ENCODE data around the gene ECI1. TPM values are rescaled to one million over a fixed set of nuclear protein-coding genes. Genes with fewer than 3 reads are reported as not detected.

ECI1 gene
- total and polyA plus RNA-seq, 2 of the 13 experiments (the other 11 are each of a cell fraction or from before 2014, with no cell fraction given) = 82.0 to 102 TPM

- TF ChIP-seq MLXIP (CRISPR knock-in tag; IDR thresholded peaks at IDR 0.05; ENCODE audit: borderline replicate concordance) = 0 out of 2 replicates have a peak, but pooled peaks have one; percentile 39
- TF ChIP-seq MAF1 (CRISPR knock-in tag; IDR thresholded peaks at IDR 0.05; ENCODE audit: borderline replicate concordance) = no peak
- TF ChIP-seq MTA1 (CRISPR knock-in tag; IDR thresholded peaks at IDR 0.05; ENCODE audit: borderline replicate concordance) = peak; percentile 84
- peak; percentile 43 for TF ChIP-seq GABPA (IDR thresholded peaks at IDR 0.05; ENCODE audit: low read depth, low read length)
- TF ChIP-seq GABPA (CRISPR knock-in tag; IDR thresholded peaks at IDR 0.05; ENCODE audit: low read depth) = peak; percentile 80
- peak; percentile 78; the same call in 1 of the 2 replicates for TF ChIP-seq RFXANK (CRISPR knock-in tag; IDR thresholded peaks at IDR 0.05)
- TF ChIP-seq ZFYVE20 (CRISPR knock-in tag; IDR thresholded peaks at IDR 0.05; ENCODE audit: borderline replicate concordance, low read depth) = 0 out of 2 replicates have a peak, but pooled peaks have one; percentile 55
- TF ChIP-seq DNMT3B (CRISPR knock-in tag; conservative IDR thresholded peaks at IDR 0.05) = no peak
- no peak for TF ChIP-seq ZNF34 (CRISPR knock-in tag; IDR thresholded peaks at IDR 0.05; ENCODE audit: borderline replicate concordance)
- peak; percentile 92; the same call in 1 of the 2 replicates for TF ChIP-seq ZNF776 (CRISPR knock-in tag; IDR thresholded peaks at IDR 0.05)
- TF ChIP-seq HNRNPUL1 (IDR thresholded peaks at IDR 0.05; ENCODE audit: low read depth, low read length) = 0 out of 2 replicates have a peak, but pooled peaks have one; percentile 39
- no peak for TF ChIP-seq ZNF296 (CRISPR knock-in tag; conservative IDR thresholded peaks at IDR 0.05)
- peak; percentile 94 for TF ChIP-seq IKZF5 (CRISPR knock-in tag; IDR thresholded peaks at IDR 0.05)
- 0 out of 2 replicates have a peak, but pooled peaks have one; percentile 40 for TF ChIP-seq ZNF691 (CRISPR knock-in tag; IDR thresholded peaks at IDR 0.05; ENCODE audit: borderline replicate concordance, low read depth)
- peak; percentile 72 for TF ChIP-seq ZMAT3 (CRISPR knock-in tag; conservative IDR thresholded peaks at IDR 0.05)
- peak; percentile 26; the same call in 1 of the 2 replicates for TF ChIP-seq FOXJ3 (CRISPR knock-in tag; IDR thresholded peaks at IDR 0.05; ENCODE audit: borderline replicate concordance)
- peak; percentile 46; the same call in 1 of the 2 replicates for TF ChIP-seq PRDM15 (CRISPR knock-in tag; IDR thresholded peaks at IDR 0.05)
- no peak for TF ChIP-seq ZNF672 (CRISPR knock-in tag; IDR thresholded peaks at IDR 0.05)
- TF ChIP-seq CREBL2 (CRISPR knock-in tag; IDR thresholded peaks at IDR 0.05; ENCODE audit: borderline replicate concordance) = peak; percentile 62; the same call in 1 of the 2 replicates
- peak; percentile 69; the same call in 1 of the 2 replicates for TF ChIP-seq SOX5 (CRISPR knock-in tag; IDR thresholded peaks at IDR 0.05; ENCODE audit: borderline replicate concordance)
Observed at GRCh38 chr16:2251296-2252111, at the start of gene ECI1 (continued).

Measured in HepG2 (cell line).